Spinal cord (tissue), 10 donors: ENCODE data around the gene MCF2L2. TPM values are rescaled to one million over a fixed set of nuclear protein-coding genes. Genes with fewer than 3 reads are reported as not detected.

Experiments
- DNase-seq, 6 donors: peaks; one replicate each; pipeline versions ENCODE4 v3.0.0 to v3.0.0-alpha.2; 2013 to 2015; ENCODE audit warnings: low spot score in 6 of 6, low read depth in 4 of 6
- H3K27ac ChIP-seq: one replicate; pipeline ENCODE4 v1.5.1; 2013; ENCODE audit warnings: low read depth, low read length, control low read depth
- H3K27me3 ChIP-seq: one replicate; pipeline ENCODE4 v1.6.1; 2013; ENCODE audit warnings: low read length; ENCODE audit not compliant: control insufficient read depth, insufficient read depth
- H3K36me3 ChIP-seq: one replicate; pipeline ENCODE4 v1.6.1; 2013; ENCODE audit warnings: low read length; ENCODE audit not compliant: control insufficient read depth, insufficient read depth
- H3K4me1 ChIP-seq: one replicate; pipeline ENCODE4 v1.6.1; 2013; ENCODE audit warnings: low read length; ENCODE audit not compliant: control insufficient read depth, insufficient read depth
- H3K4me3 ChIP-seq: one replicate; pipeline ENCODE4 v1.5.1; 2013; ENCODE audit warnings: low read depth, low read length, control low read depth
- H3K9me3 ChIP-seq: one replicate; pipeline ENCODE4 v1.6.1; 2013; ENCODE audit warnings: low read length; ENCODE audit not compliant: control insufficient read depth, insufficient read depth
- WGBS: methylation state at CpG from one replicate; pipeline ENCODE4 v1.1.5; 2013; ENCODE audit warnings: missing lambda C conversion rate; ENCODE audit not compliant: insufficient coverage; 5-methylcytosine and 5-hydroxymethylcytosine counted together
- polyA plus RNA-seq, 2 donors: library from polyadenylated mRNA; unstranded; fragments of 120-200 nt; gene quantifications; one replicate each; pipeline ENCODE4 v1.2.1, GENCODE V29; 2013; ENCODE audit not compliant: insufficient read length in 2 of 2
- total RNA-seq, 2 donors: library from RNA; depleted of rRNA in 1 of 2; stranded (reverse); fragments of 120-200 nt in 1 of 2; fragments of >200 nt in 1 of 2; gene quantifications; one replicate each; pipeline versions ENCODE4 v1.2.3 to v1.2.4, GENCODE V29; 2013 to 2014
- donor health status: healthy.

MCF2L2 gene
- total and polyA plus RNA-seq, 4 donors, result 9.6 to 29.6 (median 18.8) TPM

GRCh38 chr3:183388213-183388895 lies 40.1 kb downstream of the MCF2L2 start:
- WGBS, result 95% methylated on average over 5 of the region's 7 CpGs
- H3K4me1 ChIP-seq, result peaks cover 8% of the 10 kb centered on the region
- DNase-seq, result no peak
- no peak overlapping the region for H3K27ac ChIP-seq
- no peaks in the 10 kb centered on the region for H3K27me3 ChIP-seq
- H3K36me3 ChIP-seq, result no peaks in the 10 kb centered on the region
- H3K4me3 ChIP-seq, result no peak overlapping the region
- no peaks in the 10 kb centered on the region for H3K9me3 ChIP-seq

DNA sequence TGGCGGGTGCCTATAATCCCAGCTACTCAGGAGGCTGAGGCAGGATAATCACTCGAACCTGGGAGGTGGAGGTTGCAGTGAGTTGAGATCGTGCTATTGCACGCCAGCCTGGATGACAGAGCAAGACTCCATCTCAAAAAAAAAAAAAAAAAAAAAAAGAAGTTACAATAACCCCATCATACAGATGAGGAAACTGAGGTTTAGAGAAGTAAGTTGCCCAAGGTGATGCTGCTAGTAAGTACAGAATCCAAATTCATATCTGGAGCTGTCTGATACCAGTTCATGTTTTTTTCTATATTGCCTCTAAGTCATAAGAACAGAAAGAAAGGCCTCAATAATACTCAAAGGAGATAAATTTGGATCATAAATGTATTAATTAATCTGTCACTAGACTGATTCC lies 40.6 kb downstream of the MCF2L2 start:
- DNase-seq, result no peak
- Histone ChIP-seq H3K36me3 (no peaks in the 10 kb centered on the region), H3K27me3 (no peaks in the 10 kb centered on the region), H3K4me3 (no peak overlapping the region), H3K9me3 (no peaks in the 10 kb centered on the region), H3K4me1 (peaks cover 8% of the 10 kb centered on the region), H3K27ac (no peak overlapping the region)
- WGBS, result no CpG with 5 or more reads among the region's 4 CpGs

DNA sequence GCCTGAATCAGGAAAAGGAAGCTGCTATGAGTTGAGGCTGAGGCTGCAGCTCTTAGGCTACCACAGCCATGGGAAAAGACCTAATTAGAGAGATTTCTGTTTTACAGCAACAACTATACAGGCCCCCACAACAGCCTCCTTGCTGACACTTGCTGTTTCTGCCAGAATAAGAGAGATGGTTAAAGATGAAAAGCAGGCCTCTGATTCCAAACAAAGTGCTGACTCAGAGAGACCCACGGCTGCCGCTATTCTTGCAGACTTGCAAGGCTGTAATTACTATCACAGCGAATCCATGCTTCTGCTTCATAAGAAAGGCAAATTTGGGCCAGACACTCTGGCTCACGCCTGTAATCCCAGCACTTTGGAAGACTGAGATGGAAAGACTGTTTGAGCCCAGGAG lies 41.8 kb downstream of the MCF2L2 start:
- Histone ChIP-seq H3K36me3 (no peaks in the 10 kb centered on the region), H3K4me3 (no peak overlapping the region), H3K27ac (no peak overlapping the region), H3K4me1 (peaks cover 4% of the 10 kb centered on the region), H3K9me3 (no peaks in the 10 kb centered on the region), H3K27me3 (no peaks in the 10 kb centered on the region)
- DNase-seq, result peak in 2 of 6 donors; percentile 49 to 67
- 50% methylated on average over 4 of the region's 4 CpGs for WGBS

DNA sequence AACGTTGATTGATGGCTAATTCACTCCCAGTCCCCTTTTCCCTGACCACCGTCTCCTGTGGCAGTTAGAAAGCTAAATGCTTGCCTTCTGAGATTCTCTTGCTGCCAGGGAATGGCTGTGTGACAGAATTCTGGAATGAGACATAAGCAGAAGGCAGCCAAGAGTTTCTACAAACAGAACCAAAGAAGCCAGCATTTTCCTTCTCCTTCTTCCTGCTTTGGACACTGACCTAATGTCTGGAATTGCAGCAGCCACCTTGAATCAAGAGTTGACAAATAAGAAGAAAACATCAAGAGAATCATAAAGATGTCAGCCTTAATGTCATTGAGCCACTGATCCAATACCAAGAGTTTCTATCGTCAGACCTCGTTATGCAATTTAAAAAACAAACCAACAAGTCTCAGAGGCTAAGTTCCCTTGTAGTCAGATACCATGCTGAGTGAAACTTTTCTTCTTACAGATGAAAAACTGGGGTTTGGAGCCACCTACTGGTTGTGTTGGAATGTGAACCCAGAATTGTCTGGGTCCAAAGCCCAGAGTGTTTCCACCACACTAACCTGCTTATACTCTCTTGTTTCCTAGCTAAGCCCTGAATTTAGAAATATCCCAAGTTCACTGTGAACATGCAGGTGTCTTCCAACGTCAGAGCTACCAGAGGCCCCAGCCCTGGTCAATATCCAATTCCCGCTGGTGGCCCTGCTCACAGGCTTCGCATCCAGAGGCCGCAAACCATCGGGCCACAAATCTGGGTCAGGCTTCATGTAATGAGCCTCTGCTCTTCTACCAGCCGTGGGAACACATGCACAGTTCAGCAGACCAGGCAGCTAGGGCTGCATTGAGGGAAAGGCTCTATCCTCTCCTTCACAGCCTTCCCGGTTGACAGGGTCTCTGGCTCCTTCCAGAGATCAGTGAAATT lies 42.5 kb downstream of the MCF2L2 start:
- no peaks in the 10 kb centered on the region for H3K9me3 ChIP-seq
- 74% methylated on average over 6 of the region's 11 CpGs for WGBS
- DNase-seq, result peak; percentile 31 to 90 (median 60)
- H3K27me3 ChIP-seq, result no peaks in the 10 kb centered on the region
- no peak overlapping the region for H3K4me3 ChIP-seq
- H3K27ac ChIP-seq, result no peak overlapping the region
- peaks cover 4% of the 10 kb centered on the region for H3K4me1 ChIP-seq
- H3K36me3 ChIP-seq, result no peaks in the 10 kb centered on the region

DNA sequence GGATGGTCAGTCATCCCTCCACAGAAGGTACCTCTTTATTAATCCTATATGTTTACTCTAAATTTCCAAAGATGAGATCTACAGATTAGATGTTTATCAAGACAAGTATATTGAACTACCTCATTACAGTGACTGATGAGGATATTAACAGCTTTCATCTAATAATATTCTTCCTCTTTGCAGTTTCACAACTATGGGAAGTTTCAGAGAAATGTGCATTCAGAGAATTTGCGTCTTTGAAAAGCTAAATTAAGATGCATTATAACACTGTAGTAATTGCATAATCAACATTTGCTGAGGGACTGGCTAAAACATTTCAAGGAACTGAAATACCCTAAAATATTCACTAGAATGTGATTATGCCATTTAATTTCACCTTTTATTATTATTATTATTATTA lies 46.7 kb downstream of the MCF2L2 start:
- DNase-seq, result no peak
- Histone ChIP-seq H3K4me1 (peaks cover 4% of the 10 kb centered on the region), H3K27ac (no peak overlapping the region), H3K36me3 (no peaks in the 10 kb centered on the region), H3K27me3 (no peaks in the 10 kb centered on the region), H3K9me3 (no peaks in the 10 kb centered on the region), H3K4me3 (no peak overlapping the region)
- WGBS, result no CpG with 5 or more reads among the region's 1 CpG

GRCh38 chr3:183381179-183381578 lies 47.2 kb downstream of the MCF2L2 start:
- Histone ChIP-seq H3K4me3 (no peak overlapping the region), H3K27me3 (no peaks in the 10 kb centered on the region), H3K4me1 (peaks cover 1% of the 10 kb centered on the region), H3K9me3 (no peaks in the 10 kb centered on the region), H3K27ac (no peak overlapping the region), H3K36me3 (no peaks in the 10 kb centered on the region)
- DNase-seq, result no peak
- 43% methylated on average over 1 of the region's 4 CpGs for WGBS

- 100% methylated on average over 3 of the region's 3 CpGs for WGBS
- no peak for DNase-seq
- H3K9me3 ChIP-seq, result no peaks in the 10 kb centered on the region
Measured at GRCh38 chr3:183378951-183379350, 49.5 kb downstream of the MCF2L2 start.

DNA sequence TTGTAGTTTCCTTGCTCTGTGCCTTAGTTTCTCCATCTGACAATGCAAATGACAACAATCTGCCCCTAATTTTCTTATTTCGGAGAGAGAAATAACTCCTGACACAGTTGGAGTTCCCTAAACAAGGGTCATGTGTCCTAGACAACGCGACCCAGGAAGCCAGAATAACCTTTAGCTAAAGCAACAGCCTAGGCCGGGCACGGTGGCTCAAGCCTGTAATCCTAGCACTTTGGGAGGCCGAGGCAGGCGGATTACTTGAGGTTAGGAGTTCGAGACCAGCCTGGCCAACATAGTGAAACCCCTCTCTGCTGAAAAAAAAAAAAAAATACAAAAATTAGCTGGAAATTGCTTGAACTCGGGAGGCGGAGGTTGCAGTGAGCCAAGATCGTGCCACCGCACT lies 49.9 kb downstream of the MCF2L2 start:
- H3K27ac ChIP-seq, result no peak overlapping the region
- no peaks in the 10 kb centered on the region for H3K9me3 ChIP-seq
- no peaks in the 10 kb centered on the region for H3K36me3 ChIP-seq
- WGBS, result 96% methylated on average over 7 of the region's 12 CpGs
- H3K4me1 ChIP-seq, result no peaks in the 10 kb centered on the region
- no peak for DNase-seq
- H3K27me3 ChIP-seq, result no peaks in the 10 kb centered on the region
- no peak overlapping the region for H3K4me3 ChIP-seq

More at GRCh38 chr3:183378951-183379350, 49.5 kb downstream of the MCF2L2 start:
- Histone ChIP-seq H3K27me3 (no peaks in the 10 kb centered on the region), H3K4me3 (no peak overlapping the region), H3K36me3 (no peaks in the 10 kb centered on the region), H3K4me1 (no peaks in the 10 kb centered on the region), H3K27ac (no peak overlapping the region)

GRCh38 chr3:183378008-183378407 lies 50.4 kb downstream of the MCF2L2 start:
- no peaks in the 10 kb centered on the region for H3K36me3 ChIP-seq
- H3K27me3 ChIP-seq, result no peaks in the 10 kb centered on the region
- no peak overlapping the region for H3K27ac ChIP-seq
- 90% methylated on average over 2 of the region's 3 CpGs for WGBS
- no peak for DNase-seq
- no peaks in the 10 kb centered on the region for H3K9me3 ChIP-seq
- H3K4me3 ChIP-seq, result no peak overlapping the region
- H3K4me1 ChIP-seq, result no peaks in the 10 kb centered on the region
